HepG2 (cell line): ENCODE results near the gene RSL1D1. TPM values are rescaled to one million over a fixed set of nuclear protein-coding genes. Genes with fewer than 3 reads are reported as not detected.

Experiments used
- CBX1 ChIP-seq: IDR thresholded peaks from one replicate; pipeline ENCODE4 v1.6.1; 2016; ENCODE audit warnings: antibody characterized with exemption, low read depth
- FOXM1 ChIP-seq: sonication (generic); formaldehyde crosslinking; IDR thresholded peaks from 2 replicates; pipeline ENCODE4 v1.5.0; 2020; ENCODE audit warnings: missing genetic modification reagents
- MLLT10 ChIP-seq: sonication (generic); formaldehyde crosslinking; IDR thresholded peaks from 2 replicates; pipeline ENCODE4 v1.4.0; 2020; ENCODE audit warnings: missing genetic modification reagents
- NCOA5 ChIP-seq: sonication (generic); formaldehyde crosslinking; IDR thresholded peaks from 2 replicates; pipeline ENCODE4 v1.4.0; 2020; ENCODE audit warnings: missing genetic modification reagents
- PAWR ChIP-seq: sonication (generic); formaldehyde crosslinking; IDR thresholded peaks from 2 replicates; pipeline ENCODE4 v1.4.0; 2020; ENCODE audit warnings: missing genetic modification reagents, mild to moderate bottlenecking, borderline replicate concordance
- RNF2 ChIP-seq: fragments of 450-650 bp; conservative IDR thresholded peaks from 2 replicates; pipeline ENCODE4 v1.6.1; 2016; ENCODE audit warnings: low read depth
- SRSF9 ChIP-seq: fragments of 200-400 bp; formaldehyde crosslinking; IDR thresholded peaks from 2 replicates; pipeline ENCODE4 v1.6.1; 2018; ENCODE audit warnings: borderline replicate concordance, mild to moderate bottlenecking, low read depth, low read length; ENCODE audit not compliant: insufficient read depth, poor library complexity, severe bottlenecking
- TBL1XR1 ChIP-seq: fragments of 150-350 bp; IDR thresholded peaks from 2 replicates; pipeline ENCODE4 v1.6.1; 2014; ENCODE audit warnings: borderline replicate concordance, low read length; ENCODE audit not compliant: partially characterized antibody
- ZBTB7B ChIP-seq: sonication (generic); formaldehyde crosslinking; IDR thresholded peaks from 2 replicates; pipeline ENCODE4 v1.4.0; 2020; ENCODE audit warnings: missing genetic modification reagents
- ZIK1 ChIP-seq: sonication (generic); formaldehyde crosslinking; IDR thresholded peaks from 2 replicates; pipeline ENCODE4 v1.5.0; 2020; ENCODE audit warnings: mild to moderate bottlenecking, low read depth, missing genetic modification reagents, borderline replicate concordance
- ZNF274 ChIP-seq: sonication (generic); formaldehyde crosslinking; IDR thresholded peaks from 2 replicates; pipeline ENCODE4 v1.5.1; 2020; ENCODE audit warnings: mild to moderate bottlenecking, missing genetic modification reagents
- ZNF431 ChIP-seq: sonication (generic); formaldehyde crosslinking; IDR thresholded peaks from 2 replicates; pipeline ENCODE4 v1.9.0; 2022; ENCODE audit warnings: missing genetic modification reagents, low read depth, mild to moderate bottlenecking, borderline replicate concordance
- ZNF468 ChIP-seq: sonication (generic); formaldehyde crosslinking; IDR thresholded peaks from 2 replicates; pipeline ENCODE4 v1.8.0; 2022; ENCODE audit warnings: mild to moderate bottlenecking, moderate library complexity, missing genetic modification reagents
- ZNF577 ChIP-seq: sonication (generic); formaldehyde crosslinking; IDR thresholded peaks from 2 replicates; pipeline ENCODE4 v1.4.0; 2020; ENCODE audit warnings: mild to moderate bottlenecking, low read depth, missing genetic modification reagents, borderline replicate concordance
- ZNF598 ChIP-seq: sonication (generic); formaldehyde crosslinking; IDR thresholded peaks from 2 replicates; pipeline ENCODE4 v1.5.1; 2020; ENCODE audit warnings: mild to moderate bottlenecking, missing genetic modification reagents, borderline replicate concordance
- ZNF746 ChIP-seq: sonication (generic); formaldehyde crosslinking; IDR thresholded peaks from 2 replicates; pipeline ENCODE4 v1.8.0; 2022; ENCODE audit warnings: mild to moderate bottlenecking, missing genetic modification reagents
- ZNF790 ChIP-seq: sonication (generic); formaldehyde crosslinking; IDR thresholded peaks from 2 replicates; pipeline ENCODE4 v1.8.0; 2022; ENCODE audit warnings: missing genetic modification reagents, mild to moderate bottlenecking, borderline replicate concordance
- polyA plus RNA-seq, 8 experiments: library from polyadenylated mRNA; depleted of rRNA in 3 of 8; stranded (reverse) in 7 of 8; unstranded in 1 of 8; fragments of >200 nt; fragmentation: Illumina TruSeq in 4 of 8; extraction: Trizol in 4 of 8; gene quantifications; 2 replicates each; pipeline versions ENCODE4 v1.2.1 to v1.2.3, GENCODE V29; 2011 to 2016; ENCODE audit warnings: low read depth in 4 of 8, missing spikeins in 1 of 8, mixed read lengths in 1 of 8; ENCODE audit not compliant: insufficient read depth in 1 of 8
- total RNA-seq, 5 experiments: library from RNA; depleted of rRNA; stranded (reverse); fragments of >200 nt; fragmentation: Illumina TruSeq; extraction: Trizol; gene quantifications; 2 replicates each; pipeline ENCODE4 v1.2.3, GENCODE V29; 2016; ENCODE audit warnings: low read depth in 1 of 5
- TF ChIP-seq, protein P1 (sequence below): sonication (generic); formaldehyde crosslinking; conservative IDR thresholded peaks from 2 replicates; pipeline ENCODE4 v1.4.0; 2020; ENCODE audit warnings: mild to moderate bottlenecking, missing genetic modification reagents, moderate library complexity
- TF ChIP-seq, protein P2 (sequence below): sonication (generic); formaldehyde crosslinking; IDR thresholded peaks from 2 replicates; pipeline ENCODE4 v1.4.0; 2020; ENCODE audit warnings: missing genetic modification reagents
- TF ChIP-seq, protein P3 (sequence below): sonication (generic); formaldehyde crosslinking; IDR thresholded peaks from 2 replicates; pipeline ENCODE4 v1.8.0; 2022; ENCODE audit warnings: missing genetic modification reagents, low read depth, mild to moderate bottlenecking, borderline replicate concordance
- TF ChIP-seq, protein P4 (sequence below): sonication (generic); formaldehyde crosslinking; conservative IDR thresholded peaks from 2 replicates; pipeline ENCODE4 v1.5.0; 2020; ENCODE audit warnings: missing genetic modification reagents

RSL1D1 gene
- total and polyA plus RNA-seq, 2 of the 13 experiments (the other 11 are each of a cell fraction or from before 2014, with no cell fraction given): 187 to 343 TPM

DNA sequence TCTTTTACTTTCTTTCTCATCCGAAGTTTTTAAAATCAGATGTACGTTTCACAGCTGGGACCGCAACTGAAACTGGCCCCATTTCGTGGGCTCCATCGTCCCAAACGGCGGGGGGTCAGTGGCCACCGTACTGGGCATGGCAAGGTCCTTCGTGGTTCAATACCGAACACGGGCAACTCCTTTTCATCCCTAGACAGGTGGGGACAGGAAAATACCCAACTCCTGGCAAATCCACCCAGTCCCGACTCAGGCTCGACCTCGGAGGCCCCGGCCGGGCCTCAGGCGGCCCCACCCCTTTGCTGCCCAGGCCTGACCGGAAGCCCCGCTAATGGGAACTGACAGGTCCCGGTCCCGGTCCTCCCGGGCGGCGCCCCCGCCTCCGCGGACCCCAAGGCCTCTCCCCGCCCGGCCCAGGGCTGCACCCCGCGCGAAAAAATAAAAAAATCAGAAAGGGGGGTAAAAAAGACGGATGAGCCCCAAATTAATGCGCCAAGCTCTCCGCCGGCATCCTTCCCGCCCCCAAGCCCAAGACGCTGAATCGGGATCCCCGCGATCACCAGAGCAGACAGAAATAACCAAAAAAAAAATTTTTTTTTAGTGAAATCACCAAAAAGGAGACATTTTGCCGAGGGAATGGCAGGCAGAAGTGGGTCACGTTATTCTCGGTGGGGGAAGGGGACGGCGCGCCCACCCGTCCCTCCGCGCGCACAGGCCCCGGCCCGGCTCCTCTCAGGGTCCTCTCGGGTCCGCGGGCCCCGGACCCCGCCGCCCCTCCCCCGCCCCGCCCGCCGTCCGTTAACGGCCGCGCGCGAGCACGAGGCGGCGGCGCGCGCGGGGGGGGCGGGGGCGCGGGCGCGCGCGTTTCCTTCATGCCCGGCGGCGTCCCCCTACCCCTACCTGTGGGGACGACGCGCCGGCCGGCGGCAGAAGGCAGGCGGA lies 54.8 kb downstream of the RSL1D1 start (continued):
- TF ChIP-seq ZIK1: no peak
- no peak for TF ChIP-seq TBL1XR1
- no peak for TF ChIP-seq MLLT10 (CRISPR knock-in tag)
- TF ChIP-seq, protein P1, sequence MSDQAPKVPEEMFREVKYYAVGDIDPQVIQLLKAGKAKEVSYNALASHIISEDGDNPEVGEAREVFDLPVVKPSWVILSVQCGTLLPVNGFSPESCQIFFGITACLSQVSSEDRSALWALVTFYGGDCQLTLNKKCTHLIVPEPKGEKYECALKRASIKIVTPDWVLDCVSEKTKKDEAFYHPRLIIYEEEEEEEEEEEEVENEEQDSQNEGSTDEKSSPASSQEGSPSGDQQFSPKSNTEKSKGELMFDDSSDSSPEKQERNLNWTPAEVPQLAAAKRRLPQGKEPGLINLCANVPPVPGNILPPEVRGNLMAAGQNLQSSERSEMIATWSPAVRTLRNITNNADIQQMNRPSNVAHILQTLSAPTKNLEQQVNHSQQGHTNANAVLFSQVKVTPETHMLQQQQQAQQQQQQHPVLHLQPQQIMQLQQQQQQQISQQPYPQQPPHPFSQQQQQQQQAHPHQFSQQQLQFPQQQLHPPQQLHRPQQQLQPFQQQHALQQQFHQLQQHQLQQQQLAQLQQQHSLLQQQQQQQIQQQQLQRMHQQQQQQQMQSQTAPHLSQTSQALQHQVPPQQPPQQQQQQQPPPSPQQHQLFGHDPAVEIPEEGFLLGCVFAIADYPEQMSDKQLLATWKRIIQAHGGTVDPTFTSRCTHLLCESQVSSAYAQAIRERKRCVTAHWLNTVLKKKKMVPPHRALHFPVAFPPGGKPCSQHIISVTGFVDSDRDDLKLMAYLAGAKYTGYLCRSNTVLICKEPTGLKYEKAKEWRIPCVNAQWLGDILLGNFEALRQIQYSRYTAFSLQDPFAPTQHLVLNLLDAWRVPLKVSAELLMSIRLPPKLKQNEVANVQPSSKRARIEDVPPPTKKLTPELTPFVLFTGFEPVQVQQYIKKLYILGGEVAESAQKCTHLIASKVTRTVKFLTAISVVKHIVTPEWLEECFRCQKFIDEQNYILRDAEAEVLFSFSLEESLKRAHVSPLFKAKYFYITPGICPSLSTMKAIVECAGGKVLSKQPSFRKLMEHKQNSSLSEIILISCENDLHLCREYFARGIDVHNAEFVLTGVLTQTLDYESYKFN (CRISPR knock-in tag): 0 out of 2 replicates have a peak, but pooled peaks have one; percentile 42
- TF ChIP-seq PAWR (CRISPR knock-in tag): 0 out of 2 replicates have a peak, but pooled peaks have one; percentile 42
- TF ChIP-seq, protein P2, sequence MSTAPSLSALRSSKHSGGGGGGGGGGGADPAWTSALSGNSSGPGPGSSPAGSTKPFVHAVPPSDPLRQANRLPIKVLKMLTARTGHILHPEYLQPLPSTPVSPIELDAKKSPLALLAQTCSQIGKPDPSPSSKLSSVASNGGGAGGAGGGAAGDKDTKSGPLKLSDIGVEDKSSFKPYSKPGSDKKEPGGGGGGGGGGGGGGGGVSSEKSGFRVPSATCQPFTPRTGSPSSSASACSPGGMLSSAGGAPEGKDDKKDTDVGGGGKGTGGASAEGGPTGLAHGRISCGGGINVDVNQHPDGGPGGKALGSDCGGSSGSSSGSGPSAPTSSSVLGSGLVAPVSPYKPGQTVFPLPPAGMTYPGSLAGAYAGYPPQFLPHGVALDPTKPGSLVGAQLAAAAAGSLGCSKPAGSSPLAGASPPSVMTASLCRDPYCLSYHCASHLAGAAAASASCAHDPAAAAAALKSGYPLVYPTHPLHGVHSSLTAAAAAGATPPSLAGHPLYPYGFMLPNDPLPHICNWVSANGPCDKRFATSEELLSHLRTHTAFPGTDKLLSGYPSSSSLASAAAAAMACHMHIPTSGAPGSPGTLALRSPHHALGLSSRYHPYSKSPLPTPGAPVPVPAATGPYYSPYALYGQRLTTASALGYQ (CRISPR knock-in tag): no peak; the same call in 1 of the 2 replicates
- TF ChIP-seq ZNF577 (CRISPR knock-in tag): no peak
- no peak for TF ChIP-seq ZNF790 (CRISPR knock-in tag)
- no peak for TF ChIP-seq ZNF746 (CRISPR knock-in tag)
- peak; percentile 60; the same call in 1 of the 2 replicates for TF ChIP-seq ZBTB7B (CRISPR knock-in tag)
- TF ChIP-seq, protein P3, sequence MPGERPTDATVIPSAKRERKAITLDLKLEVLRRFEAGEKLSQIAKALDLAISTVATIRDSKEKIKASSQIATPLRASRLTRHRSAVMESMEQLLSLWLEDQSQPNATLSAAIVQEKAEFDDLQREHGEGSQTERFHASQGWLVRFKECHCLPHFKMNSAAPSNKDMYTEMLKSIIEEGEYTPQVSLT (CRISPR knock-in tag): 0 out of 2 replicates have a peak, but pooled peaks have one; percentile 34
- TF ChIP-seq CBX1: peak; percentile 36
- TF ChIP-seq ZNF468 (CRISPR knock-in tag): no peak
- TF ChIP-seq ZNF274 (CRISPR knock-in tag): peak; percentile 72; the same call in 1 of the 2 replicates
- TF ChIP-seq FOXM1 (CRISPR knock-in tag): no peak
- TF ChIP-seq, protein P4, sequence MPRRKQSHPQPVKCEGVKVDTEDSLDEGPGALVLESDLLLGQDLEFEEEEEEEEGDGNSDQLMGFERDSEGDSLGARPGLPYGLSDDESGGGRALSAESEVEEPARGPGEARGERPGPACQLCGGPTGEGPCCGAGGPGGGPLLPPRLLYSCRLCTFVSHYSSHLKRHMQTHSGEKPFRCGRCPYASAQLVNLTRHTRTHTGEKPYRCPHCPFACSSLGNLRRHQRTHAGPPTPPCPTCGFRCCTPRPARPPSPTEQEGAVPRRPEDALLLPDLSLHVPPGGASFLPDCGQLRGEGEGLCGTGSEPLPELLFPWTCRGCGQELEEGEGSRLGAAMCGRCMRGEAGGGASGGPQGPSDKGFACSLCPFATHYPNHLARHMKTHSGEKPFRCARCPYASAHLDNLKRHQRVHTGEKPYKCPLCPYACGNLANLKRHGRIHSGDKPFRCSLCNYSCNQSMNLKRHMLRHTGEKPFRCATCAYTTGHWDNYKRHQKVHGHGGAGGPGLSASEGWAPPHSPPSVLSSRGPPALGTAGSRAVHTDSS (CRISPR knock-in tag): peak; percentile 29; the same call in 1 of the 2 replicates
- no peak for TF ChIP-seq SRSF9
- peak; percentile 74; the same call in 1 of the 2 replicates for TF ChIP-seq ZNF598 (CRISPR knock-in tag)
- no peak for TF ChIP-seq NCOA5
- TF ChIP-seq ZNF431 (CRISPR knock-in tag): 0 out of 2 replicates have a peak, but pooled peaks have one; percentile 7
- no peak for TF ChIP-seq RNF2
